AG10803 (cell line): ENCODE data around the gene AOX1.
"Not testable (repeated sequence)": the region's sequence is repeated elsewhere in the genome, so short reads cannot be mapped to it uniquely, and the experiment has no call there.

Experiments
- DNase-seq: peaks from one replicate; pipeline ENCODE4 v3.0.0; 2010; ENCODE audit warnings: low read depth
- H3K4me3 ChIP-seq: 2 replicates; pipeline ENCODE4 v1.5.1; 2011; ENCODE audit warnings: mild to moderate bottlenecking, low read length, control low read depth
- TF ChIP-seq, protein P1 (sequence below): conservative IDR thresholded peaks from 2 replicates; pipeline ENCODE4 v1.5.1; 2011; ENCODE audit warnings: mild to moderate bottlenecking, low read length, control low read depth, inconsistent platforms

The AOX1 gene

DNA sequence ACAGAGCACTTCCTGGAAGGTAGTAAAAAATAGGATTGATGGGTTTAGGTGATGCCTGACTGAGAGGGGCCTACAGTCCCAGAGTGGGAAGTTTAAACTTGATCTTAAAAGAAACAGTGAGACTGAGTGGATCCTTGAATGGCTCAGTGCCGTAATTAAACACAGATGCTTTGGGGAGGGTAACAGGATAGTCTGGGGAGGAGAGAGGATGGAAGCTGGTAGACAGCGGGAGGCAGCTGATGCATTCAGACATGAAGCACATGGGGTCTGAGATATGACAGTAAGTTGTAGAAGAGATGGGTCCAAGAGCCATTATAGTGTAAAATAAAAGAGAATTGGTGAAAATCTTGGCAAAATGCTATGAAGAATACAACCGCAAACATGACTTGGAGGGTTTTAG lies 54.4 kb downstream of the AOX1 start:
- no peak for DNase-seq
- TF ChIP-seq, protein P1, sequence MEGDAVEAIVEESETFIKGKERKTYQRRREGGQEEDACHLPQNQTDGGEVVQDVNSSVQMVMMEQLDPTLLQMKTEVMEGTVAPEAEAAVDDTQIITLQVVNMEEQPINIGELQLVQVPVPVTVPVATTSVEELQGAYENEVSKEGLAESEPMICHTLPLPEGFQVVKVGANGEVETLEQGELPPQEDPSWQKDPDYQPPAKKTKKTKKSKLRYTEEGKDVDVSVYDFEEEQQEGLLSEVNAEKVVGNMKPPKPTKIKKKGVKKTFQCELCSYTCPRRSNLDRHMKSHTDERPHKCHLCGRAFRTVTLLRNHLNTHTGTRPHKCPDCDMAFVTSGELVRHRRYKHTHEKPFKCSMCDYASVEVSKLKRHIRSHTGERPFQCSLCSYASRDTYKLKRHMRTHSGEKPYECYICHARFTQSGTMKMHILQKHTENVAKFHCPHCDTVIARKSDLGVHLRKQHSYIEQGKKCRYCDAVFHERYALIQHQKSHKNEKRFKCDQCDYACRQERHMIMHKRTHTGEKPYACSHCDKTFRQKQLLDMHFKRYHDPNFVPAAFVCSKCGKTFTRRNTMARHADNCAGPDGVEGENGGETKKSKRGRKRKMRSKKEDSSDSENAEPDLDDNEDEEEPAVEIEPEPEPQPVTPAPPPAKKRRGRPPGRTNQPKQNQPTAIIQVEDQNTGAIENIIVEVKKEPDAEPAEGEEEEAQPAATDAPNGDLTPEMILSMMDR = no peak
- H3K4me3 ChIP-seq = no peak overlapping the region

DNA sequence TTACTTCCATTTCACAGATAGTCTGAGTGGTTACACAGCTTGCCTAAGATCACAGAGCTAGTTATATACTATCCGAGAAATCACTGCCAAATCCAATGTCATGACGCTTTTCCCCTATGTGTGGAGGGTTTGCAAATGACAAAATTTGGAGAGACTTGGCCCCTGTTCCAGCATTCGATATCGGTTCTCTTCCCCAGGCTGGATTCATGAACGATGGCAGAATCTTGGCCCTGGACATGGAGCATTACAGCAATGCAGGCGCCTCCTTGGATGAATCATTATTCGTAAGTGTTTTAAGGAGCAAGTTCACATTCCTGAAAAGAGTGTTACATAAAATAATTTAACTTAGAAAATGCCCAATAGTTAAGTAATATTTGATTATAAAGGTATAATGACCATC lies 55.1 kb downstream of the AOX1 start:
- TF ChIP-seq, protein P1 = no peak
- H3K4me3 ChIP-seq = no peak overlapping the region

DNA sequence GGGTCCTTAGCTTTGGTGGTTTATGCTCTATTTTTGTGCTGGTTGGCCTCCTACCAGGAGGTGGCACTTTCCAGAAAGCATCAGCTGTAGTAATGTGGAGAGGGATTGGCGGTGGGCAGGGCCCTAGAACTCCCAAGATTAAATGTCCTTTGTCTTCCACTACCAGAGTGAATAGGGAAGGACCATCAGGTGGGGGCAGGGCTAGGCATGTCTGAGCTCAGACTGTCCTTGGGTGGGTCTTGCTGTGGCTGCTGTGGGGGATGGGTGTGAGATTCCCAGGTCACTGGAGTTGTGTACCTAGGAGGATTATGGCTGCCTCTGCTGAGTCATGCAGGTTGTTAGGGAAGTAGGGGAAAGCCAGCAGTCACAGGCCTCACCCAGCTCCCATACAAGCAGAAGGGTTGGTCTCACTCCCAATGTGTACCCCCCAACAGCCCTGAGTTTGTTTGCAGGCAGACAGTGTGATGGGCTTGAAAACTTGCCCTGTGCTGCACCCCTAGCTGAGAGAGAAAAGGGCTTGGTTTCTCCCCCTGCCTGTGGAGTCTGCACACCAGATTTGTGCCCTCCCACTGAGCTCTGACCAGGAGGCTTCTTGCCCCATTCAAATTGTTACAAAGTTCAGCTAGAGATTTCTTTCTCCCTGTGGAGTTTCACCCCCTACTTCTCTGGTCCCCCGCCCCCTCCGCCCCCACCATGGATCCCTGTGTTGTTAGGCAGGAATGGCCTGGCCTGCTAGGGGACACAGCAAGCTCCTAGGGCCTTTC lies 62.9 kb downstream of the AOX1 start:
- DNase-seq, H3K4me3 ChIP-seq: not testable (repeated sequence)

More for the DNA sequence above, 55.1 kb downstream of the AOX1 start:
- DNase-seq = no peak

DNA sequence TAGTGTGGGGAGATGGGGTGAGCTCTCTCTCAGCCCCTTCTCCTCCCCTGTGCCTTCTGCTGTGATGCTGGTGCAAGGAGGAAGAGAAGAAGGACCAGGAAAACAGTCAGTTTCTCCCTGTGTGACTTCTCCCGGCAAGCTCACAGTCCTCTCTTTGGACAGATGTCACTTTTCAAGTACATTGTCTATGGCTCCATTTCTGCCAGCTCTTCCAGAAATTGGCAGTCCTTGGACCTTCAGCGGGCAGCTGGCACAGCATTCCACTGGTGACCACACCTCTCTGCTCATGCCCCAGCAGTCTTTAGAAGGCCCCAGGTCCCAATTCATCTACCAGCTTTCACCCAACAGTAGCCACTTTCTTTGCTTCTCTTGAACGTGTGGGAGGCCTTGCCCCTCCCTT lies 63.9 kb downstream of the AOX1 start:
- no peak for DNase-seq
- no peak overlapping the region for H3K4me3 ChIP-seq
- TF ChIP-seq, protein P1 = no peak

DNA sequence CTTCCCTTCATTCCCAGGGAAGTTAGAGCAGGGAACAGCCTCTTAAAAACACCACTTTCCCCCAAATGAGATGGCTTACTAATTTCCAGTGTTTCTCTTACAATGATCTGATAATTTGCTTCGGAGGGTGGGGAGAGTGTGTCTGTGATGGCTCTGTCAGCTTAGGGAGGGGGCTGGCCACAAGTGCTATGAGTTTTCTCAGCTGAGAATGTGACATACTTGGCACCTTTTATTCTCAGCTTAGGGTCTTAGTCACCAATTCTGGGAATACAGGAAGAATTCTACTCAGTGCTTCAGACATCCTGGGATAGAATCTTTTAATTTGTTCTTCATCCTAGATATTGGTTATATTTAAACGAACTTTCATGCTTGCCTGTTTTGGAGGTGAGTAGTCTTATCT lies 64.4 kb downstream of the AOX1 start:
- no peak overlapping the region for H3K4me3 ChIP-seq

DNA sequence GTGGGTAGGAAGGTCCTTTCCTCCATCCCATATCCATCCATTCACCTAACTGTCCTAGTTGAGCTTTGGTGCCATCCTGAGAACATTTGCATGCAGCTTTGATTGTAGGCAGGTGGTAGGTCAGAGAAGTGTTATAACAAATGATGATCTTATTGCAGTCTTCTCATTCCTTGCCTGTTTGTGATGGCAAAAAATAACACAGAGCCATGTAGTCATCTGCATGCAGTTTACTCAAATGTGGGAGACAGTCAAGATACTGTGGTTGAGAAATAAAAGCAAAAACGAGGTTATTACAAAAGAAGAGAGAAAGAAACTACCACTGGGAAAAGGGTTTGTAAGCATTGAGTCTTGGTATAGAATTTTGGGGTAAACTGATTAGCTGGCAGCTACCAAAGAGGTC lies 66.3 kb downstream of the AOX1 start:
- DNase-seq = no peak
- H3K4me3 ChIP-seq = no peak overlapping the region
- TF ChIP-seq, protein P1 = no peak

More for the DNA sequence above, 64.4 kb downstream of the AOX1 start:
- DNase-seq = peak; percentile 26
- TF ChIP-seq, protein P1 = no peak

DNA sequence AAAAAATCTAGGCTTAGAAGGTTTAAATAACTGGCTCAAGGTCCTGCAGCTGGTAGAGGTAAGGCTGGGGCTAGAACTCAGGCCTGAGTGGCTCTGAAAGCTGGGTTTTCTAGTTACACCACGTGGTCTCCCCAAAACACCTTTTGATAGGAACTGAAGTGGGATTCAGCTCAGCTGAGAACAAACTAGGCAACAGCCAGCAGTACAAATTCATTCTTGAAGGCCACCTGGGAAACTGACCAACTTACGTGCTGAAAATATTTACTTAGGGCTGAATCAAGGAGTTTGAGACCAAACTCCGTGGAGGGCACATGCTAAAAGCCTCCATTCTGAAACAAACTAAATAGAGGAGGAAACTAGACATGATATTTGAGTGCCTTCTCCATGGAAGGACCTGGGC lies 67.2 kb downstream of the AOX1 start:
- TF ChIP-seq, protein P1 = no peak
- no peak overlapping the region for H3K4me3 ChIP-seq
- no peak for DNase-seq
